Stimulated activated CD4-positive, alpha-beta T cell treated with anti-CD3 and anti-CD28 coated beads, Interleukin-15, amount 100 ng/mL, for 48 hours (primary cell): ENCODE results near the gene PMPCA.

Source experiments
- DNase-seq, 2 donors: peaks; one replicate each; pipeline ENCODE4 v3.0.0-alpha.2; 2020; ENCODE audit warnings: low read depth in 2 of 2

The PMPCA gene

GRCh38 chr9:136436055-136436634 lies 25.7 kb downstream of the PMPCA start:
- no peak for DNase-seq

GRCh38 chr9:136437430-136437829 lies 27.0 kb downstream of the PMPCA start:
- no peak for DNase-seq

GRCh38 chr9:136437839-136438547 lies 27.5 kb downstream of the PMPCA start:
- DNase-seq, result no peak

GRCh38 chr9:136438548-136439480 lies 28.4 kb downstream of the PMPCA start:
- peak; percentile 39 to 44 for DNase-seq

GRCh38 chr9:136439481-136440408 lies 29.3 kb downstream of the PMPCA start, which contains the start of gene INPP5E:
INPP5E (minus strand) TSS chr9:136439845; CDS start chr9:136439419, 426 bp downstream.
- peak; percentile 51 to 76 for DNase-seq

- DNase-seq, result no peak
Measured at GRCh38 chr9:136441191-136441680, 30.8 kb downstream of the PMPCA start.

GRCh38 chr9:136441681-136442245 lies 31.3 kb downstream of the PMPCA start:
- DNase-seq, result no peak

- DNase-seq, result no peak
Measured at GRCh38 chr9:136442265-136442664, 31.8 kb downstream of the PMPCA start.

GRCh38 chr9:136443087-136443486 lies 32.6 kb downstream of the PMPCA start:
- DNase-seq, result no peak

- DNase-seq, result no peak
Measured at GRCh38 chr9:136443687-136444086, 33.2 kb downstream of the PMPCA start.

- DNase-seq, result no peak
Measured at GRCh38 chr9:136444102-136444501, 33.6 kb downstream of the PMPCA start.

- no peak for DNase-seq
Measured at GRCh38 chr9:136445799-136446198, 35.3 kb downstream of the PMPCA start.

- DNase-seq, result no peak
Measured at GRCh38 chr9:136447173-136447778, 36.8 kb downstream of the PMPCA start.

GRCh38 chr9:136448655-136449054 lies 38.2 kb downstream of the PMPCA start:
- DNase-seq, result no peak

GRCh38 chr9:136451221-136451877 lies 40.9 kb downstream of the PMPCA start:
- DNase-seq, result no peak

- DNase-seq, result no peak
Measured at GRCh38 chr9:136453326-136453725, 42.9 kb downstream of the PMPCA start.

GRCh38 chr9:136454026-136454796 lies 43.8 kb downstream of the PMPCA start:
- no peak for DNase-seq

- no peak for DNase-seq
Measured at GRCh38 chr9:136455043-136456002, 44.9 kb downstream of the PMPCA start.
